Neuron (in vitro differentiated cells): ENCODE measurements around the gene NOP14.
A peak's percentile ranks its signal among the peaks of the same experiment; 100 is the strongest.
"Not testable (repeated sequence)": the region's sequence is repeated elsewhere in the genome, so short reads cannot be mapped to it uniquely, and the experiment has no call there.

Experiments
- H2AFZ ChIP-seq: one replicate; pipeline ENCODE4 v1.6.1; 2013; ENCODE audit warnings: low read depth, mild to moderate bottlenecking, inconsistent platforms, low read length, moderate library complexity
- H3K27me3 ChIP-seq: one replicate; pipeline ENCODE4 v1.6.1; 2013; ENCODE audit warnings: low read length; ENCODE audit not compliant: insufficient read depth
- H3K36me3 ChIP-seq: one replicate; pipeline ENCODE4 v1.6.1; 2013; ENCODE audit warnings: low read length; ENCODE audit not compliant: insufficient read depth
- H3K4me1 ChIP-seq: one replicate; pipeline ENCODE4 v1.6.1; 2013; ENCODE audit warnings: low read length; ENCODE audit not compliant: insufficient read depth
- H3K4me3 ChIP-seq: 2 replicates; pipeline ENCODE4 v1.5.1; 2013; ENCODE audit warnings: mild to moderate bottlenecking, low read length, moderate library complexity
- H3K9me3 ChIP-seq: one replicate; pipeline ENCODE4 v1.6.1; 2013; ENCODE audit warnings: low read length

The NOP14 gene

GRCh38 chr4:2977211-2978088 lies 14.2 kb upstream of the NOP14 start:
- H3K36me3 ChIP-seq: no peaks in the 10 kb centered on the region
- H3K4me3 ChIP-seq: no peak overlapping the region
- no peak overlapping the region for H2AFZ ChIP-seq
- peaks cover 18% of the 10 kb centered on the region for H3K9me3 ChIP-seq
- H3K27me3 ChIP-seq: no peaks in the 10 kb centered on the region
- H3K4me1 ChIP-seq: no peaks in the 10 kb centered on the region

- no peaks in the 10 kb centered on the region for H3K9me3 ChIP-seq
These were observed 8.1 kb upstream of the NOP14 start for GRCh38 chr4:2971275-2971674.

DNA sequence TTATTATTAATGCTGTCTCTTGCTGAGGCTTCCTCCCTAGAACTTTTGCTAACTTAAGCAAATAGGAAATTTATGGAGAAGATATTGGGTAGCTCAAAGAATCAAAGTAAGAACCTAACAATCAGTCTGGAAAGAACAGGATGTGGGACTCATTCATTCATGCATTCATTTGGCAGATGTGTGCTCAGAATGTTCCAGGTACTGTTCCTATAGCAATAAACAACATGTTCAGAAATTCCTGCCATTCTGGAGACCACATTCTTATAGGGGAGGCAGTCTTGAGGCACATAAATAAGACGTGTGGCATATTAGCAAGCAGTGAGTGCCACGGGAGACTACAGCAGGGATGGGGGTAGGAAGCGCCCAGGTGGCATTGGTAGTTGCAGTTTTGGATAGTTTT lies 5.2 kb upstream of the NOP14 start:
- Histone ChIP-seq H3K36me3 (no peaks in the 10 kb centered on the region), H3K27me3 (no peaks in the 10 kb centered on the region), H3K4me3 (no peak overlapping the region), H3K4me1 (peaks cover 12% of the 10 kb centered on the region), H2AFZ (no peak overlapping the region), H3K9me3 (no peaks in the 10 kb centered on the region)

More at GRCh38 chr4:2971275-2971674, 8.1 kb upstream of the NOP14 start:
- H3K36me3 ChIP-seq: no peaks in the 10 kb centered on the region
- no peak overlapping the region for H2AFZ ChIP-seq
- no peaks in the 10 kb centered on the region for H3K4me1 ChIP-seq
- H3K27me3 ChIP-seq: no peaks in the 10 kb centered on the region
- H3K4me3 ChIP-seq: no peak overlapping the region

- H3K4me3 ChIP-seq: no peak overlapping the region
These were observed 2.1 kb upstream of the NOP14 start for GRCh38 chr4:2965262-2965661.

DNA sequence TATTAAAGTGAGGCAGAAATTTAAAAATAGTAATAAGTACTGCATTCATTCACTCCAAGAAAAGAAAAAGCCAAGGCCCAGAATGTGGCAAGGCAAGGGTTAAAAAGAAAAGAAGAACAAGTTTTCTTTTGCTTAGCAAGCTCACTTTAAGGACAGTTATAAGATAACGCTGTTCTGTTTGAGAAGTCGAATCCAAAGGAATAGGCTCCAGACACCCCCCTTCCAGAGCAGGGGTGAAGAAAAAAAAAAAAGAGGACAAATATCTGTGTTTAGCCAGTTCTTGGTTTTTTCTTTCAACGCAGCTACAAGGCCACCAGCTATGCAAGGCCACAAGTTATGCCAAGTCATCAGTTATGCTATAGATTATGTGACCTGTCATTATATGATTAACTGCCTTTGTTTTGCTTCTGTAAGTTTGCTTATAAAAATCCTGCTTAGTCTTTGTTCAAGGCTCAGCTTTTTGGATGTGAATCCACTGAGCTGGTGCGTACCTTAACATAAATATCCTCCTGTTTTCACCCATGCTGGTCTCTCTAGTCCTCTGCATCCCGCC lies 1.6 kb upstream of the NOP14 start:
- H3K4me3 ChIP-seq: peak overlapping the region; percentile 92
- no peaks in the 10 kb centered on the region for H3K9me3 ChIP-seq
- H3K27me3 ChIP-seq: no peaks in the 10 kb centered on the region
- peaks cover 25% of the 10 kb centered on the region for H3K4me1 ChIP-seq
- no peaks in the 10 kb centered on the region for H3K36me3 ChIP-seq
- H2AFZ ChIP-seq: no peak overlapping the region

More at GRCh38 chr4:2965262-2965661, 2.1 kb upstream of the NOP14 start:
- no peak overlapping the region for H2AFZ ChIP-seq
- H3K27me3 ChIP-seq: no peaks in the 10 kb centered on the region
- H3K9me3 ChIP-seq: no peaks in the 10 kb centered on the region
- peaks cover 25% of the 10 kb centered on the region for H3K4me1 ChIP-seq
- no peaks in the 10 kb centered on the region for H3K36me3 ChIP-seq

DNA sequence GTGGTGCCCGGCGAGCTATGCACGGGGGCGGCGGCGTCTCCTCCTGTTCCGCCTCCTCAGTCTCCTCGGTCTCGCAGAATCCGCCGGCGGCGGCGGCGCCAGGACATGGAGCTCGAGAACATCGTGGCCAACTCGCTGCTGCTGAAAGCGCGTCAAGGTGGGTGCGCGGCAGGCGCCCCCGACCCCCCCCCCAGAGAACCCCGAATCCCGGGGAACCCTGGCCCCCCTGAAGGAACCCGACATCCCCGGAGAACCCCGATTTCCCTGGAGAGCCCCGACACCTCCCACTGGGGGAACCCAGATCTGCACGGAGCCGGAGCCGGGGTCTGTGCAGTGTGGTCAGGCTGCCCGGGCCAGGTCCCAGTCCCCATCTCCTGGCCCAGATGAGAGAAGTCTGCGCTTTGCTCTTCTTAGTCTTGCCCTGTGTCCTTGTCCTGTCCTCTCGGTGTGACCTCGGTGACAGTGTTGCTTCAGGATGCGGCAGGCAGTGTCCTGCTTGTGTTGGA lies 813 bp upstream of the NOP14 start:
- H3K36me3 ChIP-seq: no peaks in the 10 kb centered on the region
- no peaks in the 10 kb centered on the region for H3K27me3 ChIP-seq
- H3K9me3 ChIP-seq: no peaks in the 10 kb centered on the region
- peaks cover 25% of the 10 kb centered on the region for H3K4me1 ChIP-seq
- peak overlapping the region; percentile 82 for H2AFZ ChIP-seq
- H3K4me3 ChIP-seq: peak overlapping the region; percentile 92

- peaks cover 3% of the 10 kb centered on the region for H3K36me3 ChIP-seq
- H3K4me1 ChIP-seq: peaks cover 25% of the 10 kb centered on the region
- no peaks in the 10 kb centered on the region for H3K27me3 ChIP-seq
- no peaks in the 10 kb centered on the region for H3K9me3 ChIP-seq
- H3K4me3 ChIP-seq: peak overlapping the region; percentile 92
- H2AFZ ChIP-seq: peak overlapping the region; percentile 82
These were observed 512 bp downstream of the NOP14 start for GRCh38 chr4:2962614-2963174.

DNA sequence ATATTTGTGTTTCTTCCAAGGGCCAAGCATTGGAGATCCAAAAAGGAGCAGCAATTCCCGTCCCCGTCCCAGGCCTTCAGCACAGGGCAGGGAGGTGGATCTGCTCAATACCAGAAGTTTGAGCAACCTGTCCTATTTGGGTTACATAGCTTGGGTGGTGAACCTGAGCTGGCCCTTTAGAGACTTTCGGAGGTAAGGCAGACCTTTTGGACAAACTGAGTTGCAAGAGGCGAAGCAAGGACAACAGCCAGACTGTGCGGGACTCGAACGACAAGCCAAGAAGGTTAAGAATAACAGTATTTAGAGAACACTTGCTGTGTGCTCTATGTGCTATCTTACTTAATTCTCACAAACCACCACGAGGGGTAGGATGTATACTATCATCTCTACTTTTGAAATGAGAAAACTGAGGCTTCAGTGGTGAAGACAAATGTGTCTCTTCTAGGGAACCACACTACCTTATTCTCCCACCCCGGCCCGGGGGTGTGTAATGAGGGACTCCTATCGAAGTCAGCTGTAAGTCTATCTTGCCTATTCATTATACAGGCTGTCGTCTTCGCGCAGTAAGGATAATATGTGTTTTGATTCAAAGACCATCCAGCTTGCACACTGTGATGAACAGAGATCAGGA lies 1.3 kb downstream of the NOP14 start:
- peaks cover 9% of the 10 kb centered on the region for H3K36me3 ChIP-seq
- no peaks in the 10 kb centered on the region for H3K9me3 ChIP-seq
- no peaks in the 10 kb centered on the region for H3K27me3 ChIP-seq
- peaks cover 25% of the 10 kb centered on the region for H3K4me1 ChIP-seq
- H3K4me3 ChIP-seq: peak overlapping the region; percentile 92
- no peak overlapping the region for H2AFZ ChIP-seq

- Histone ChIP-seq H2AFZ (no peak overlapping the region), H3K4me3 (peak overlapping the region; percentile 92), H3K36me3 (peaks cover 11% of the 10 kb centered on the region), H3K4me1 (peaks cover 25% of the 10 kb centered on the region), H3K9me3 (no peaks in the 10 kb centered on the region), H3K27me3 (no peaks in the 10 kb centered on the region)
These were observed 1.8 kb downstream of the NOP14 start for GRCh38 chr4:2961421-2961810.

DNA sequence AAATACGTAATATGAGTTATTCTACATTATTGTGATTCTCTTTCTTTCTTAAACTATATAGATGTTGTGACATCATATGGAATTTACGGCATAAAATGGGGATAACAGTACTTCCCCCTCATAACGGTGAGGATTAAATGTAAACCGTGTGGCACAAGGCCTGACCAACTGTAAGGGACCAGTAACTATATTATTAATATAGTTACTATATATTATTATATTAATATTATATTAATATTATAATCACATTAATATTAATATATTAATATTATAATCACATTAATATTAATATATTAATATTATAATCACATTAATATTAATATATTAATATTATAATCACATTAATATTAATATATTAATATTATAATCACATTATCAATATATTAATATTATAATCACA lies 2.8 kb downstream of the NOP14 start:
- Histone ChIP-seq H3K36me3 (peaks cover 21% of the 10 kb centered on the region), H3K4me1 (peaks cover 24% of the 10 kb centered on the region)
- not testable (repeated sequence) for H3K27me3 ChIP-seq, H3K4me3 ChIP-seq, H2AFZ ChIP-seq, H3K9me3 ChIP-seq

DNA sequence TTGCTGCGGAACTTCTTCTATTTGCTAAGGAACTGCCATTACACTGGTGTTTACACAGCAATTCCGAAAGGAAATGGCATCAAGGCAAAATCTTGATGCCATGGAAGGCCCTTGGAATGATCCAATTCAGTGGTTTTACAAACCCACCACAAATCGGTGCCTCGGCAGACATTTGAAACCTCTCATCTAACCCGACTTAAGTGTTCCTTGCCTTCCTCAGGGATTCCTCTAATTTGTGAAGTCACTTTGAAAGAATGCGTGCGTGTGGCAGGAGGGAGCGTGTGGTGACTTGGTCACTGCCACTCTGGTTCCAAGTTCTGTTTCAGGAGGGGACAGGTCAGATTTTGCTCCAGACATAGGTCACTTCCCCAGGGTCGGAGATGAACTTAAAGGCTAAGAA lies 4.8 kb downstream of the NOP14 start:
- no peaks in the 10 kb centered on the region for H3K27me3 ChIP-seq
- H3K36me3 ChIP-seq: peaks cover 35% of the 10 kb centered on the region
- no peak overlapping the region for H3K4me3 ChIP-seq
- H2AFZ ChIP-seq: no peak overlapping the region
- peaks cover 12% of the 10 kb centered on the region for H3K4me1 ChIP-seq
- H3K9me3 ChIP-seq: no peaks in the 10 kb centered on the region

DNA sequence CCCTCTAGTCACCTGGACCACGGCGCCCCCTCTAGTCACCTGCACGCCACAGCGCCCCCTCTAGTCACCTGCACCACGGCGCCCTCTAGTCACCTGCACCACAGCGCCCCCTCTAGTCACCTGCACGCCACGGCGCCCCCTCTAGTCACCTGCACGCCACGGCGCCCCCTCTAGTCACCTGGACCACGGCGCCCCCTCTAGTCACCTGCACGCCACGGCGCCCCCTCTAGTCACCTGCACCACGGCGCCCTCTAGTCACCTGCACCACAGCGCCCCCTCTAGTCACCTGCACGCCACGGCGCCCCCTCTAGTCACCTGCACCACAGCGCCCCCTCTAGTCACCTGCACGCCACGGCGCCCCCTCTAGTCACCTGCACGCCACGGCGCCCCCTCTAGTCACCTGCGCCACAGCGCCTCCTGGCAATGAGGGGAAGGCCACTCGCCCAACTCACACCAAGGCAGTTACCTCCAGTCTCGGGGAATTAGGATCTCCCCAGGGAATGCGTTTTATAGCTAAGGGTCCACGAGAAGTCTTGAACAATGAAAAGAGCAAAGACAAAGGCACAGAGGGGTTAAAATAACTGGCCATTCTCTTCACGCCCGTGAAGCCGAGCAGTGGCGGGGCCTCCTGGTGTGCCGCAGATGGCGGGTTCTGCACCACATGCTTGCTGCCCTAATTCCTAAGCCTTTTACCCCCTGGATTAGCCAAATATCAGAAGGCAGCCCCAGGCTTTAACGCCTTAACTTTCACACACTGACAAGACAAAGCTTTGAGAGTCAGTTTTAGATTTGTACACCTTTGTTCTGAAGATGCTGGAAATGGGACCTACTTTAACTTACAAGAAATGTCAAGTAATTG lies 7.8 kb downstream of the NOP14 start:
- not testable (repeated sequence) for H3K9me3 ChIP-seq, H3K4me3 ChIP-seq, H2AFZ ChIP-seq, H3K4me1 ChIP-seq, H3K27me3 ChIP-seq
- H3K36me3 ChIP-seq: peaks cover 62% of the 10 kb centered on the region
